K562 (cell line): ENCODE measurements around the gene TOX2. TPM values are rescaled to one million over a fixed set of nuclear protein-coding genes. Genes with fewer than 3 reads are reported as not detected.

Experiments used
- ATAC-seq: fragments of 200-7000 bp; cut with Tn5 transposase; 3 replicates; pipeline ENCODE4 v1.9.1; 2020; ENCODE audit warnings: moderate library complexity
- BruUV-seq: library from RNA; stranded (reverse); fragments of 400-500 nt; replicated peaks from 2 replicates; lab custom pipeline; 2021; lab: Mats Ljungman, UMichigan
- CTCF ChIA-PET: fragments of 300-600 bp; formaldehyde crosslinking; extraction: SDS; loops from one replicate; lab custom pipeline; 2021; ENCODE audit warnings: low intra/inter-chr PET ratio; lab: Yijun Ruan, JAX
- POLR2A ChIA-PET: fragments of 300-600, 350-650 bp; sonication (Branson Sonifier 250); formaldehyde crosslinking; extraction: SDS; loops from one replicate; lab custom pipeline; 2021; ENCODE audit warnings: antibody characterized with exemption, inconsistent platforms; lab: Yijun Ruan, JAX
- DNase-seq, 4 experiments: peaks; one replicate each; pipeline versions ENCODE4 v3.0.0 to v3.0.0-alpha.2; 2011 to 2018; ENCODE audit warnings: low spot score in 3 of 4, mixed read lengths in 3 of 4; ENCODE audit errors: extremely low read depth in 1 of 4
- FAIRE-seq: peaks from 2 replicates; lab custom pipeline; 2011; peaks lifted over from hg19 to GRCh38; lab: Jason Lieb, UNC
- H2AFZ ChIP-seq: 2 replicates; pipeline ENCODE4 v1.6.0; 2011; ENCODE audit warnings: low read depth, low read length, control low read depth, inconsistent platforms
- H3K27ac ChIP-seq: fragments of 200-600 bp; 3 replicates; pipeline ENCODE4 v1.8.0; 2011; ENCODE audit warnings: low read depth, mild to moderate bottlenecking, control low read depth, inconsistent platforms, low read length, moderate library complexity, mixed read lengths; ENCODE audit errors: extremely low read depth
- H3K27me3 ChIP-seq, 2 experiments: fragments of 300-600 bp in 1 of 2; 2 replicates in 1 of 2; 3 replicates in 1 of 2; pipeline versions ENCODE4 v1.6.0 to v1.8.0; 2011; ENCODE audit warnings: inconsistent platforms in 2 of 2, low read length in 2 of 2, mild to moderate bottlenecking in 1 of 2, mixed read lengths in 1 of 2, moderate library complexity in 1 of 2; ENCODE audit not compliant: control insufficient read depth in 2 of 2, insufficient read depth in 2 of 2
- H3K36me3 ChIP-seq: fragments of 300-600 bp; 3 replicates; pipeline ENCODE4 v1.8.0; 2011; ENCODE audit warnings: mild to moderate bottlenecking, low read length, inconsistent platforms; ENCODE audit not compliant: control insufficient read depth, insufficient read depth
- H3K4me1 ChIP-seq, 2 experiments: fragments of 200-600 bp in 1 of 2; replicated peaks in 1 of 2; 2 replicates in 1 of 2; 3 replicates in 1 of 2; pipeline versions ENCODE4 v1.5.1 to v1.8.0; 2011; ENCODE audit warnings: inconsistent platforms in 2 of 2, low read length in 2 of 2, mild to moderate bottlenecking in 1 of 2, mixed read lengths in 1 of 2, moderate library complexity in 1 of 2; ENCODE audit not compliant: control insufficient read depth in 2 of 2, insufficient read depth in 2 of 2
- H3K4me2 ChIP-seq: 2 replicates; pipeline ENCODE4 v1.6.1; 2011; ENCODE audit warnings: low read length, control low read depth, inconsistent platforms, mixed read lengths; ENCODE audit not compliant: insufficient read depth
- H3K4me3 ChIP-seq: fragments of 200-600 bp; sonication (generic), shearing (Covaris generic); 2 replicates; pipeline ENCODE4 v1.5.1; 2016; ENCODE audit warnings: control low read depth, inconsistent platforms
- H3K79me2 ChIP-seq: fragments of 200-600 bp; 3 replicates; pipeline ENCODE4 v1.8.0; 2011; ENCODE audit warnings: low read length, inconsistent platforms; ENCODE audit not compliant: control insufficient read depth, insufficient read depth
- H3K9ac ChIP-seq, 2 experiments: 2 replicates each; pipeline versions ENCODE4 v1.6.0 to v1.6.1; 2011; ENCODE audit warnings: low read depth in 2 of 2, low read length in 2 of 2, control low read depth in 1 of 2, inconsistent platforms in 1 of 2, mild to moderate bottlenecking in 1 of 2, mixed read lengths in 1 of 2; ENCODE audit not compliant: insufficient read depth in 1 of 2
- H3K9me1 ChIP-seq: one replicate; pipeline ENCODE4 v1.6.0; 2011; ENCODE audit warnings: inconsistent platforms, mild to moderate bottlenecking, low read length, moderate library complexity; ENCODE audit not compliant: control insufficient read depth, insufficient read depth
- H3K9me3 ChIP-seq: replicated peaks from 2 replicates; pipeline ENCODE4 v1.5.1; 2011; ENCODE audit warnings: low read depth, low read length, inconsistent platforms; ENCODE audit not compliant: control insufficient read depth, insufficient read depth
- H4K20me1 ChIP-seq: replicated peaks from 2 replicates; pipeline ENCODE4 v1.6.1; 2011; ENCODE audit warnings: low read length, inconsistent platforms, mixed read lengths; ENCODE audit not compliant: control insufficient read depth, insufficient read depth
- BRF2 ChIP-seq: IDR thresholded peaks from 3 replicates; pipeline ENCODE4 v1.6.1; 2011; ENCODE audit warnings: borderline replicate concordance, mild to moderate bottlenecking; ENCODE audit not compliant: insufficient read length, insufficient read depth
- CBFB ChIP-seq: sonication (generic); formaldehyde crosslinking; IDR thresholded peaks from 2 replicates; pipeline ENCODE4 v1.4.0; 2020; ENCODE audit warnings: mild to moderate bottlenecking, missing genetic modification reagents
- KAT2B ChIP-seq: IDR thresholded peaks from one replicate; pipeline ENCODE4 v1.6.1; 2012; ENCODE audit warnings: low read depth, mild to moderate bottlenecking, control low read depth, inconsistent platforms, low read length, moderate library complexity
- MAFG ChIP-seq: fragments of 450-650 bp; conservative IDR thresholded peaks from 2 replicates; pipeline ENCODE4 v1.6.1; 2016; ENCODE audit warnings: missing genetic modification characterization, missing compliant biosample characterization
- MIER1 ChIP-seq: fragments of 450-650 bp; IDR thresholded peaks from 2 replicates; pipeline ENCODE4 v1.6.1; 2016; ENCODE audit warnings: antibody characterized with exemption, mild to moderate bottlenecking, low read depth
- RBM14 ChIP-seq: fragments of 200-400 bp; formaldehyde crosslinking; IDR thresholded peaks from 2 replicates; pipeline ENCODE4 v1.6.1; 2018; ENCODE audit warnings: low read depth, mild to moderate bottlenecking, low read length, moderate library complexity, borderline replicate concordance; ENCODE audit not compliant: insufficient read depth
- RERE ChIP-seq: sonication (generic); formaldehyde crosslinking; IDR thresholded peaks from 2 replicates; pipeline ENCODE4 v1.8.0; 2023; ENCODE audit warnings: missing genetic modification reagents, mild to moderate bottlenecking, borderline replicate concordance
- TBP ChIP-seq: optimal IDR thresholded peaks from 2 replicates; pipeline ENCODE3; 2011; ENCODE audit warnings: low read depth, low read length, improper control_type of control experiment
- TCF7 ChIP-seq: sonication (generic); IDR thresholded peaks from 2 replicates; pipeline ENCODE4 v1.6.1; 2016; ENCODE audit warnings: antibody characterized with exemption, borderline replicate concordance
- TRIM28 ChIP-seq: fragments of 450-650 bp; IDR thresholded peaks from 2 replicates; pipeline ENCODE4 v1.6.1; 2017
- ZNF133 ChIP-seq: fragments of 250-450 bp; sonication (Bioruptor Pico); IDR thresholded peaks from 2 replicates; pipeline ENCODE4 v1.4.0; 2020; ENCODE audit warnings: mild to moderate bottlenecking
- ZNF253 ChIP-seq: fragments of 250-450 bp; sonication (Bioruptor Pico); conservative IDR thresholded peaks from 2 replicates; pipeline ENCODE4 v1.6.1; 2021; ENCODE audit warnings: mild to moderate bottlenecking
- ZNF449 ChIP-seq: fragments of 250-450 bp; sonication (Bioruptor Pico); IDR thresholded peaks from 2 replicates; pipeline ENCODE4 v1.8.0; 2022; ENCODE audit warnings: moderate library complexity, mild to moderate bottlenecking, inconsistent platforms
- ZSCAN32 ChIP-seq: fragments of 450-650 bp; formaldehyde crosslinking; IDR thresholded peaks from 2 replicates; pipeline ENCODE4 v1.4.0; 2020; ENCODE audit warnings: mild to moderate bottlenecking, moderate library complexity
- WGBS: fragments of 100-300 bp; shearing (Covaris generic); methylation state at CpG from one replicate; pipeline ENCODE4 v1.1.6; 2016; ENCODE audit warnings: low coverage, mixed read lengths; ENCODE audit not compliant: insufficient coverage; ENCODE audit errors: missing lambda C conversion rate; 5-methylcytosine and 5-hydroxymethylcytosine counted together
- in situ Hi-C: fragments of 300-500 bp; cut with MboI; formaldehyde crosslinking; loops from 4 replicates; pipeline ENCODE4 v1.15.0; 2018; ENCODE audit warnings: inconsistent platforms, mixed read lengths
- intact Hi-C: fragments of 100-400 bp; cut with micrococcal nuclease; formaldehyde crosslinking; loops from 2 replicates; pipeline ENCODE4 v1.14.2; 2022
- polyA plus RNA-seq, 8 experiments: library from polyadenylated mRNA; depleted of rRNA in 4 of 8; stranded (reverse) in 5 of 8; unstranded in 3 of 8; fragments of >200 nt; fragmentation: Nextera tagmentation in 2 of 8; fragmentation: Illumina TruSeq in 1 of 8; extraction: Ambion mirVana in 2 of 8; extraction: Trizol in 1 of 8; gene quantifications; 2 replicates each; pipeline versions ENCODE4 v1.2.1 to v1.2.3, GENCODE V29; 2011 to 2014; ENCODE audit warnings: inconsistent platforms in 1 of 8, missing spikeins in 1 of 8
- total RNA-seq, 7 experiments: library from RNA; depleted of rRNA in 6 of 7; stranded (reverse); fragments of >200 nt in 6 of 7; fragmentation: Illumina TruSeq in 2 of 7; extraction: Trizol in 2 of 7; gene quantifications; 2 replicates each; pipeline versions ENCODE4 v1.2.1 to v1.2.3, GENCODE V29; 2011 to 2021; ENCODE audit warnings: low replicate concordance in 1 of 7

Gene TOX2
- total and polyA plus RNA-seq, 9 of the 15 experiments (the other 6 are each of a cell fraction or from before 2014, with no cell fraction given) = not detected

- intact Hi-C loops = no loop called here
- Histone ChIP-seq H3K4me2 (no peak overlapping the region), H3K4me3 (no peak overlapping the region), H3K27me3 (peaks cover 0 to 14% of the 10 kb centered on the region in 2 experiments; a peak in 3 of 5 replicates), H3K27ac (no peak overlapping the region), H3K9me1 (no peaks in the 10 kb centered on the region), H4K20me1 (no peaks in the 10 kb centered on the region), H2AFZ (no peak overlapping the region), H3K9me3 (no peaks in the 10 kb centered on the region)
- ATAC-seq (no peak), DNase-seq (no peak), FAIRE-seq (no peak)
- CTCF ChIA-PET = no interaction called here
- POLR2A ChIA-PET = no interaction called here
- no TSS peak for BruUV-seq
- WGBS = 8% methylated on average over 6 of the region's 6 CpGs
- in situ Hi-C loops = no loop called here
- TF ChIP-seq TBP (no peak), RBM14 (no peak), TRIM28 (no peak), RERE (no peak), BRF2 (no peak), MIER1 (no peak), KAT2B (no peak), ZSCAN32 (CRISPR knock-in tag) (no peak), TCF7 (no peak), ZNF449 (no peak), CBFB (no peak), MAFG (tag) (no peak), ZNF133 (CRISPR knock-in tag) (no peak), ZNF253 (no peak)
- TF ChIP-seq, all 486 proteins: peak for 0
- Histone ChIP-seq H3K36me3 (no peaks in the 10 kb centered on the region), H3K4me1 (no peaks in the 10 kb centered on the region; a peak in 1 of 5 replicates), H3K9ac (no peak overlapping the region), H3K79me2 (no peaks in the 10 kb centered on the region)
Observed at GRCh38 chr20:43973231-43973630, 58.6 kb downstream of the TOX2 start.
